NCI-H1105 treated with DMSO at 0.1 percent for 48 hours (cell line): ENCODE data around the gene UQCRQ.

Experiments
- DNase-seq: peaks from one replicate; lab custom pipeline; 2025; lab: John Stamatoyannopoulos, UW

Gene UQCRQ

GRCh38 chr5:132915681-132916080, 49.2 kb downstream of the UQCRQ start:
- no peak for DNase-seq

GRCh38 chr5:132916086-132916485, 49.6 kb downstream of the UQCRQ start:
- DNase-seq: no peak
